Endothelial cell of umbilical vein (primary cell): ENCODE data around the gene EVI2B.

ENCODE experiments used
- CTCF ChIP-seq, 2 donors: IDR thresholded peaks; 1 replicate in 1 of 2; 2 replicates in 1 of 2; pipeline ENCODE4 v1.5.1; 2011; ENCODE audit warnings: low read length in 2 of 2, mild to moderate bottlenecking in 2 of 2, moderate library complexity in 2 of 2, control low read depth in 1 of 2, inconsistent platforms in 1 of 2, low read depth in 1 of 2; ENCODE audit not compliant: insufficient read depth in 1 of 2; ENCODE audit errors: extremely low read depth in 1 of 2
- EZH2 ChIP-seq: IDR thresholded peaks from 2 replicates; pipeline ENCODE4 v1.6.1; 2012; ENCODE audit warnings: borderline replicate concordance, low read depth, mild to moderate bottlenecking, moderate library complexity, low read length, inconsistent platforms; ENCODE audit not compliant: severe bottlenecking
- FOS ChIP-seq: IDR thresholded peaks from 2 replicates; pipeline ENCODE4 v1.6.1; 2011; ENCODE audit warnings: mild to moderate bottlenecking, low read length, moderate library complexity, borderline replicate concordance; ENCODE audit not compliant: insufficient read depth
- GATA2 ChIP-seq: IDR thresholded peaks from 2 replicates; pipeline ENCODE4 v1.7.0; 2011; ENCODE audit warnings: low read depth, mild to moderate bottlenecking, moderate library complexity, mixed read lengths, low read length; ENCODE audit not compliant: insufficient read length, insufficient read depth
- JUN ChIP-seq: IDR thresholded peaks from 2 replicates; pipeline ENCODE4 v1.6.1; 2011; ENCODE audit warnings: borderline replicate concordance, low read depth; ENCODE audit not compliant: insufficient read length, insufficient read depth
- MAX ChIP-seq: IDR thresholded peaks from 2 replicates; pipeline ENCODE4 v1.6.1; 2011; ENCODE audit not compliant: insufficient read depth, insufficient read length
- MYC ChIP-seq: IDR thresholded peaks from one replicate; pipeline ENCODE4 v1.6.1; 2011; ENCODE audit warnings: mild to moderate bottlenecking, low read depth, low read length
- POLR2A ChIP-seq: IDR thresholded peaks from 2 replicates; pipeline ENCODE4 v1.6.1; 2012; ENCODE audit warnings: low read depth, mild to moderate bottlenecking, control low read depth, low read length
- POLR2AphosphoS5 ChIP-seq: IDR thresholded peaks from 2 replicates; pipeline ENCODE4 v1.6.1; 2012; ENCODE audit warnings: low read depth, mild to moderate bottlenecking, control low read depth, low read length, moderate library complexity; ENCODE audit not compliant: insufficient read depth

GRCh38 chr17:31329221-31329620 lies 15.4 kb upstream of the EVI2B start:
- no peak for TF ChIP-seq JUN
- TF ChIP-seq EZH2: no peak
- no peak for TF ChIP-seq POLR2AphosphoS5
- TF ChIP-seq CTCF (IDR thresholded peaks at IDR 0.05; ENCODE audit: extremely low read depth in 1 of 2, insufficient read depth in 1 of 2, low read depth in 1 of 2, low read length in 2 of 2): no peak
- no peak for TF ChIP-seq POLR2A
- no peak for TF ChIP-seq MYC
- no peak for TF ChIP-seq MAX
- no peak for TF ChIP-seq FOS
- no peak for TF ChIP-seq GATA2
